Progenitor cell of endocrine pancreas (in vitro differentiated cells): ENCODE measurements around the gene CAPN6. TPM values are rescaled to one million over a fixed set of nuclear protein-coding genes. Genes with fewer than 3 reads are reported as not detected.
A peak's percentile ranks its signal among the peaks of the same experiment; 100 is the strongest.

Experiments
- DNase-seq: peaks from one replicate; pipeline ENCODE4 v3.0.0; 2021; ENCODE audit warnings: low spot score; ENCODE audit not compliant: unreplicated experiment
- H3K27ac Mint-ChIP-seq: 2 replicates; pipeline ENCODE4 v1.8.0; 2021; ENCODE audit warnings: mild to moderate bottlenecking, moderate library complexity, mixed read lengths
- H3K27me3 Mint-ChIP-seq: 2 replicates; pipeline ENCODE4 v1.8.0; 2021; ENCODE audit warnings: mixed read lengths
- H3K36me3 Mint-ChIP-seq: 2 replicates; pipeline ENCODE4 v1.8.0; 2022; ENCODE audit warnings: mixed read lengths; ENCODE audit not compliant: insufficient read depth
- H3K4me1 Mint-ChIP-seq: 2 replicates; pipeline ENCODE4 v1.8.0; 2021; ENCODE audit warnings: low read depth, mixed read lengths
- H3K4me3 Mint-ChIP-seq: 2 replicates; pipeline ENCODE4 v1.8.0; 2021; ENCODE audit warnings: low read depth, mild to moderate bottlenecking, moderate library complexity, mixed read lengths
- H3K9me3 Mint-ChIP-seq: 2 replicates; pipeline ENCODE4 v1.8.0; 2021; ENCODE audit warnings: low read depth, mixed read lengths
- CTCF ChIP-seq: fragments of 200-600 bp; sonication (generic); IDR thresholded peaks from one replicate; pipeline ENCODE4 v1.5.0; 2021; ENCODE audit warnings: antibody characterized with exemption, mild to moderate bottlenecking; ENCODE audit not compliant: unreplicated experiment
- total RNA-seq: library from RNA; stranded (reverse); gene quantifications from 2 replicates; pipeline ENCODE4 v1.2.1, GENCODE V29; 2021

The CAPN6 gene
- total RNA-seq, 1 donor from 2014 or later, result 104 TPM

- Mint-ChIP-seq H3K27me3 (no peaks in the 10 kb centered on the region), H3K27ac (no peak overlapping the region), H3K4me1 (peaks cover 10% of the 10 kb centered on the region), H3K9me3 (no peaks in the 10 kb centered on the region), H3K4me3 (no peak overlapping the region), H3K36me3 (peaks cover 17% of the 10 kb centered on the region)
- no peak for DNase-seq
- TF ChIP-seq CTCF, result no peak
These were observed 32.0 kb upstream of the CAPN6 start for GRCh38 chrX:111302284-111302683.

- DNase-seq, result no peak
- no peaks in the 10 kb centered on the region for H3K9me3 Mint-ChIP-seq
- no peak overlapping the region for H3K4me3 Mint-ChIP-seq
- H3K36me3 Mint-ChIP-seq, result peaks cover 1% of the 10 kb centered on the region
- H3K27me3 Mint-ChIP-seq, result no peaks in the 10 kb centered on the region
- peak overlapping the region; percentile 23 for H3K27ac Mint-ChIP-seq
- no peak for TF ChIP-seq CTCF
- H3K4me1 Mint-ChIP-seq, result peaks cover 18% of the 10 kb centered on the region
These were observed 18.6 kb upstream of the CAPN6 start for GRCh38 chrX:111288841-111289240.

- Mint-ChIP-seq H3K36me3 (no peaks in the 10 kb centered on the region), H3K27ac (peak overlapping the region; percentile 57), H3K9me3 (no peaks in the 10 kb centered on the region), H3K27me3 (no peaks in the 10 kb centered on the region), H3K4me1 (peaks cover 26% of the 10 kb centered on the region), H3K4me3 (peak overlapping the region; percentile 20)
- TF ChIP-seq CTCF, result no peak
- DNase-seq, result no peak
These were observed 14.5 kb upstream of the CAPN6 start for GRCh38 chrX:111284631-111285293.

- no peak for TF ChIP-seq CTCF
- peaks cover 27% of the 10 kb centered on the region for H3K4me1 Mint-ChIP-seq
- no peak overlapping the region for H3K27ac Mint-ChIP-seq
- H3K36me3 Mint-ChIP-seq, result no peaks in the 10 kb centered on the region
- no peak overlapping the region for H3K4me3 Mint-ChIP-seq
- DNase-seq, result no peak
- no peaks in the 10 kb centered on the region for H3K9me3 Mint-ChIP-seq
- H3K27me3 Mint-ChIP-seq, result no peaks in the 10 kb centered on the region
These were observed 13.2 kb upstream of the CAPN6 start for GRCh38 chrX:111283446-111283845.

GRCh38 chrX:111282991-111283390, 12.7 kb upstream of the CAPN6 start:
- Mint-ChIP-seq H3K27ac (no peak overlapping the region), H3K9me3 (no peaks in the 10 kb centered on the region), H3K36me3 (no peaks in the 10 kb centered on the region), H3K4me1 (peaks cover 23% of the 10 kb centered on the region), H3K4me3 (no peak overlapping the region), H3K27me3 (no peaks in the 10 kb centered on the region)
- no peak for DNase-seq
- TF ChIP-seq CTCF, result no peak
